Endothelial cell of umbilical vein (primary cell): Measurements from ENCODE around the gene ARMC7. TPM values are rescaled to one million over a fixed set of nuclear protein-coding genes. Genes with fewer than 3 reads are reported as not detected.

Experiments
- BruUV-seq: library from RNA; stranded (reverse); fragments of 400-500 nt; replicated peaks from 2 replicates; lab custom pipeline; 2021; lab: Mats Ljungman, UMichigan
- CTCF ChIA-PET: fragments of 300-600, 350-600 bp; sonication (Branson Sonifier 250); formaldehyde crosslinking; loops from one replicate; lab custom pipeline; 2021; ENCODE audit warnings: antibody characterized with exemption, inconsistent platforms; lab: Charles Lee
- POLR2A ChIA-PET: fragments of 300-600, 350-600 bp; sonication (Branson Sonifier 250); formaldehyde crosslinking; loops from one replicate; lab custom pipeline; 2021; ENCODE audit warnings: antibody characterized with exemption, inconsistent platforms; lab: Charles Lee
- DNase-seq: peaks from one replicate; pipeline ENCODE4 v3.0.0-alpha.2; 2011; ENCODE audit warnings: low read depth, low spot score
- FAIRE-seq: peaks from 2 replicates; lab custom pipeline; 2011; peaks lifted over from hg19 to GRCh38; lab: Jason Lieb, UNC
- H2AFZ ChIP-seq: 2 replicates; pipeline ENCODE4 v1.6.0; 2012; ENCODE audit warnings: low read depth, low read length, control low read depth, inconsistent platforms
- H3K27ac ChIP-seq: 2 replicates; pipeline ENCODE4 v1.5.1; 2011; ENCODE audit warnings: low read depth, mild to moderate bottlenecking, control low read depth, low read length, moderate library complexity; ENCODE audit not compliant: insufficient read depth
- H3K27me3 ChIP-seq, 2 experiments: 2 replicates each; pipeline versions ENCODE4 v1.6.0 to v1.6.1; 2011; ENCODE audit warnings: low read length in 2 of 2, mixed read lengths in 1 of 2; ENCODE audit not compliant: control insufficient read depth in 2 of 2, insufficient read depth in 2 of 2
- H3K36me3 ChIP-seq, 2 experiments: 2 replicates in 1 of 2; 3 replicates in 1 of 2; pipeline ENCODE4 v1.5.1; 2011; ENCODE audit warnings: low read length in 2 of 2, mild to moderate bottlenecking in 1 of 2, moderate library complexity in 1 of 2; ENCODE audit not compliant: control insufficient read depth in 2 of 2, insufficient read depth in 2 of 2; ENCODE audit errors: extremely low read depth in 1 of 2
- H3K4me1 ChIP-seq: 3 replicates; pipeline ENCODE4 v1.5.1; 2011; ENCODE audit warnings: mild to moderate bottlenecking, low read length; ENCODE audit not compliant: control insufficient read depth, insufficient read depth; ENCODE audit errors: extremely low read depth
- H3K4me2 ChIP-seq: 2 replicates; pipeline ENCODE4 v1.6.1; 2011; ENCODE audit warnings: low read length, control low read depth, mixed read lengths; ENCODE audit not compliant: insufficient read depth
- H3K4me3 ChIP-seq, 3 experiments: fragments of 200-600 bp in 1 of 3; sonication (generic), shearing (Covaris generic) in 1 of 3; replicated peaks in 1 of 3; 2 replicates each; pipeline ENCODE4 v1.5.1; 2011 to 2016; ENCODE audit warnings: control low read depth in 3 of 3, low read length in 3 of 3, mild to moderate bottlenecking in 2 of 3, inconsistent platforms in 1 of 3, low read depth in 1 of 3, moderate library complexity in 1 of 3; ENCODE audit not compliant: insufficient read depth in 1 of 3
- H3K79me2 ChIP-seq: 2 replicates; pipeline ENCODE4 v1.6.0; 2012; ENCODE audit warnings: low read length, inconsistent platforms; ENCODE audit not compliant: control insufficient read depth, insufficient read depth
- H3K9ac ChIP-seq: replicated peaks from 2 replicates; pipeline ENCODE3; 2011; ENCODE audit warnings: low read length, control low read depth; ENCODE audit not compliant: insufficient read depth; ENCODE audit errors: extremely low read depth
- H3K9me1 ChIP-seq: replicated peaks from 3 replicates; pipeline ENCODE4 v1.6.0; 2011; ENCODE audit warnings: mild to moderate bottlenecking, low read length; ENCODE audit not compliant: control insufficient read depth, insufficient read depth; ENCODE audit errors: extremely low read depth
- H3K9me3 ChIP-seq: replicated peaks from 2 replicates; pipeline ENCODE4 v1.5.1; 2012; ENCODE audit warnings: low read length, inconsistent platforms; ENCODE audit not compliant: control insufficient read depth, insufficient read depth
- H4K20me1 ChIP-seq: replicated peaks from 2 replicates; pipeline ENCODE3; 2011; ENCODE audit warnings: mild to moderate bottlenecking, low read length; ENCODE audit not compliant: control insufficient read depth, insufficient read depth; ENCODE audit errors: extremely low read depth
- CTCF ChIP-seq, 2 donors: IDR thresholded peaks; 1 replicate in 1 of 2; 2 replicates in 1 of 2; pipeline ENCODE4 v1.5.1; 2011; ENCODE audit warnings: low read length in 2 of 2, mild to moderate bottlenecking in 2 of 2, moderate library complexity in 2 of 2, control low read depth in 1 of 2, inconsistent platforms in 1 of 2, low read depth in 1 of 2; ENCODE audit not compliant: insufficient read depth in 1 of 2; ENCODE audit errors: extremely low read depth in 1 of 2
- EZH2 ChIP-seq: IDR thresholded peaks from 2 replicates; pipeline ENCODE4 v1.6.1; 2012; ENCODE audit warnings: borderline replicate concordance, low read depth, mild to moderate bottlenecking, moderate library complexity, low read length, inconsistent platforms; ENCODE audit not compliant: severe bottlenecking
- FOS ChIP-seq: IDR thresholded peaks from 2 replicates; pipeline ENCODE4 v1.6.1; 2011; ENCODE audit warnings: mild to moderate bottlenecking, low read length, moderate library complexity, borderline replicate concordance; ENCODE audit not compliant: insufficient read depth
- GATA2 ChIP-seq: IDR thresholded peaks from 2 replicates; pipeline ENCODE4 v1.7.0; 2011; ENCODE audit warnings: low read depth, mild to moderate bottlenecking, moderate library complexity, mixed read lengths, low read length; ENCODE audit not compliant: insufficient read length, insufficient read depth
- JUN ChIP-seq: IDR thresholded peaks from 2 replicates; pipeline ENCODE4 v1.6.1; 2011; ENCODE audit warnings: borderline replicate concordance, low read depth; ENCODE audit not compliant: insufficient read length, insufficient read depth
- MAX ChIP-seq: IDR thresholded peaks from 2 replicates; pipeline ENCODE4 v1.6.1; 2011; ENCODE audit not compliant: insufficient read depth, insufficient read length
- MYC ChIP-seq: IDR thresholded peaks from one replicate; pipeline ENCODE4 v1.6.1; 2011; ENCODE audit warnings: mild to moderate bottlenecking, low read depth, low read length
- POLR2A ChIP-seq: IDR thresholded peaks from 2 replicates; pipeline ENCODE4 v1.6.1; 2012; ENCODE audit warnings: low read depth, mild to moderate bottlenecking, control low read depth, low read length
- POLR2AphosphoS5 ChIP-seq: IDR thresholded peaks from 2 replicates; pipeline ENCODE4 v1.6.1; 2012; ENCODE audit warnings: low read depth, mild to moderate bottlenecking, control low read depth, low read length, moderate library complexity; ENCODE audit not compliant: insufficient read depth
- dilution Hi-C: fragments of 300-500 bp; cut with MboI; formaldehyde crosslinking; loops from one replicate; pipeline ENCODE4 v1.15.0; 2019; ENCODE audit warnings: low sequenced_read_pairs; ENCODE audit not compliant: extremely low pct_ligation_motif_present
- intact Hi-C: fragments of 100-400 bp; cut with micrococcal nuclease; formaldehyde crosslinking; loops from one replicate; pipeline ENCODE4 v1.10.0; 2022
- polyA plus RNA-seq, 4 experiments: library from polyadenylated mRNA; depleted of rRNA in 3 of 4; stranded (reverse) in 3 of 4; unstranded in 1 of 4; fragments of >200 nt; gene quantifications; 2 replicates each; pipeline versions ENCODE4 v1.2.1 to v1.2.3, GENCODE V29; 2011 to 2012; ENCODE audit warnings: missing spikeins in 1 of 4
- total RNA-seq: library from RNA; stranded (reverse); gene quantifications from 2 replicates; pipeline ENCODE4 v1.2.3, GENCODE V29; 2021

The ARMC7 gene
- total and polyA plus RNA-seq, 2 donors (not counting 3 experiments of a cell fraction or from before 2014, with no cell fraction given): 11.8 to 15.7 TPM

- Histone ChIP-seq H2AFZ (no peak overlapping the region), H3K27ac (no peak overlapping the region), H3K4me2 (no peak overlapping the region), H3K79me2 (peaks cover 5% of the 10 kb centered on the region), H3K9ac (no peak overlapping the region), H3K9me1 (no peaks in the 10 kb centered on the region), H3K4me1 (peaks cover 23% of the 10 kb centered on the region), H3K9me3 (no peaks in the 10 kb centered on the region), H3K4me3 (no peak overlapping the region), H3K27me3 (no peaks in the 10 kb centered on the region), H3K36me3 (peaks cover 2 to 10% of the 10 kb centered on the region in 2 experiments), H4K20me1 (no peaks in the 10 kb centered on the region)
- dilution Hi-C loops (no loop called here), intact Hi-C loops (no loop called here)
- DNase-seq (no peak), FAIRE-seq (no peak)
- POLR2A ChIA-PET: interaction anchor here (0.5 kb wide), 1 partner anchor 143 kb away, joined by 3 read pairs; no protein-coding TSS in a partner anchor
- CTCF ChIA-PET: interaction anchor here (1.5 to 6.0 kb wide), 2 partner anchors 10 to 46 kb away, joined by 3 to 88 read pairs; no protein-coding TSS in a partner anchor
- no TSS peak for BruUV-seq
- no peak for TF ChIP-seq FOS
- no peak for TF ChIP-seq POLR2AphosphoS5
- no peak for TF ChIP-seq MYC
- no peak for TF ChIP-seq MAX
- no peak for TF ChIP-seq GATA2
- TF ChIP-seq CTCF (IDR thresholded peaks at IDR 0.05; ENCODE audit: extremely low read depth in 1 of 2, insufficient read depth in 1 of 2, low read depth in 1 of 2, low read length in 2 of 2): no peak
- TF ChIP-seq JUN: no peak
- no peak for TF ChIP-seq POLR2A
- no peak for TF ChIP-seq EZH2
Observed at GRCh38 chr17:75125984-75126383, 16.2 kb downstream of the ARMC7 start.
